ENCODE measurements around the gene PCYOX1L. TPM values are rescaled to one million over a fixed set of nuclear protein-coding genes. Genes with fewer than 3 reads are reported as not detected.

PCYOX1L gene
- total RNA-seq, 2 experiments from 2014 or later: 21.8 to 24.0 TPM

- Mint-ChIP-seq H3K4me3 (no peak overlapping the region), H3K9me3 (no peaks in the 10 kb centered on the region), H3K27me3 (no peaks in the 10 kb centered on the region), H3K36me3 (no peaks in the 10 kb centered on the region), H3K4me1 (ENCODE audit: low read depth) (peaks cover 13% of the 10 kb centered on the region), H3K27ac (no peak overlapping the region)
- intact Hi-C loops (cut with micrococcal nuclease): loop anchor here (10.0 kb wide), 1 partner anchor 384 kb away; no protein-coding TSS in a partner anchor
- ChIA-PET POLR2A (no interaction called here), CTCF (interaction anchor here (0.8 to 1.1 kb wide), 2 partner anchors 31 kb away, joined by 3 to 4 read pairs; no protein-coding TSS in a partner anchor)
- DNase-seq: no peak
Observed at GRCh38 chr5:149340920-149341319, 16.9 kb upstream of the PCYOX1L start.

- ChIA-PET POLR2A (interaction anchor here (0.6 kb wide), 1 partner anchor 177 kb away, joined by 3 read pairs; no protein-coding TSS in a partner anchor), CTCF (interaction anchor here (0.8 to 5.5 kb wide), 4 partner anchors 25 to 93 kb away, joined by 3 to 29 read pairs (median 3); no protein-coding TSS in a partner anchor)
- DNase-seq: no peak
- Mint-ChIP-seq H3K9me3 (no peaks in the 10 kb centered on the region), H3K4me3 (no peak overlapping the region), H3K27ac (no peak overlapping the region), H3K27me3 (no peaks in the 10 kb centered on the region), H3K4me1 (ENCODE audit: low read depth) (peaks cover 14% of the 10 kb centered on the region), H3K36me3 (peaks cover 5% of the 10 kb centered on the region)
- intact Hi-C loops (cut with micrococcal nuclease): loop anchor here (10.0 kb wide), 1 partner anchor 383 kb away; no protein-coding TSS in a partner anchor
Observed at GRCh38 chr5:149341876-149342275, 16.0 kb upstream of the PCYOX1L start.

- CTCF ChIA-PET: interaction anchor here (1.1 to 5.5 kb wide), 3 partner anchors 13 to 27 kb away, joined by 6 to 43 read pairs (median 29); partner anchors contain the start of gene PCYOX1L
- H3K4me1 Mint-ChIP-seq (ENCODE audit: low read depth): peaks cover 36% of the 10 kb centered on the region
- H3K9me3 Mint-ChIP-seq: no peaks in the 10 kb centered on the region
- no peaks in the 10 kb centered on the region for H3K27me3 Mint-ChIP-seq
- peak overlapping the region; percentile 66 for H3K27ac Mint-ChIP-seq
- H3K36me3 Mint-ChIP-seq: peaks cover 27% of the 10 kb centered on the region
- POLR2A ChIA-PET: interaction anchor here (1.6 to 6.9 kb wide), 3 partner anchors 8 to 205 kb away, joined by 3 to 140 read pairs (median 23); partner anchors contain the start of gene PCYOX1L
- DNase-seq: no peak
- intact Hi-C loops (cut with micrococcal nuclease): loop anchor here (2.0 to 10.0 kb wide), 3 partner anchors 27 to 657 kb away; partner anchors contain the start of genes HMGXB3 and TIGD6
- peak overlapping the region; percentile 97 for H3K4me3 Mint-ChIP-seq
Observed at GRCh38 chr5:149344151-149344550, 13.7 kb upstream of the PCYOX1L start.

GRCh38 chr5:149345147-149345891 lies 12.5 kb upstream of the PCYOX1L start, which contains the start of gene GRPEL2:
TSS of gene GRPEL2 (plus strand) at chr5:149345499. CDS start at chr5:149345540, 41 bp downstream.
- intact Hi-C loops (cut with micrococcal nuclease): loop anchor here (1.0 to 10.0 kb wide), 5 partner anchors 12 to 655 kb away; partner anchors contain the start of genes HMGXB3 and TIGD6
- Mint-ChIP-seq H3K4me1 (ENCODE audit: low read depth) (peaks cover 46% of the 10 kb centered on the region), H3K9me3 (no peaks in the 10 kb centered on the region), H3K27ac (peak within 1 kb of the TSS; percentile 93), H3K4me3 (peak within 1 kb of the TSS; percentile 97), H3K36me3 (peaks cover 38% of the 10 kb centered on the region), H3K27me3 (no peaks in the 10 kb centered on the region)
- peak; percentile 97 for DNase-seq
- CTCF ChIA-PET: interaction anchor here (0.6 to 5.5 kb wide), 10 partner anchors 12 to 220 kb away, joined by 3 to 43 read pairs (median 5); partner anchors contain the start of genes ABLIM3 and PCYOX1L
- POLR2A ChIA-PET: interaction anchor here (0.6 to 6.9 kb wide), 8 partner anchors 10 to 1065 kb away, joined by 3 to 140 read pairs (median 6); partner anchors contain the start of genes CSNK1A1 and PCYOX1L

GRCh38 chr5:149345892-149346222 lies 12.0 kb upstream of the PCYOX1L start:
- intact Hi-C loops (cut with micrococcal nuclease): loop anchor here (1.0 to 10.0 kb wide), 6 partner anchors 11 to 655 kb away; partner anchors contain the start of genes CSNK1A1, HMGXB3 and TIGD6
- Mint-ChIP-seq H3K4me1 (ENCODE audit: low read depth) (peaks cover 51% of the 10 kb centered on the region), H3K27ac (peak overlapping the region; percentile 93), H3K27me3 (no peaks in the 10 kb centered on the region), H3K4me3 (peak overlapping the region; percentile 97), H3K9me3 (no peaks in the 10 kb centered on the region), H3K36me3 (peaks cover 44% of the 10 kb centered on the region)
- ChIA-PET POLR2A (interaction anchor here (0.6 to 6.9 kb wide), 8 partner anchors 11 to 1065 kb away, joined by 3 to 140 read pairs (median 6); partner anchors contain the start of genes CSNK1A1 and PCYOX1L), CTCF (interaction anchor here (1.1 to 5.5 kb wide), 5 partner anchors 11 to 614 kb away, joined by 3 to 43 read pairs (median 11); partner anchors contain the start of gene PCYOX1L)
- DNase-seq: peak; percentile 41

- Mint-ChIP-seq H3K4me1 (ENCODE audit: low read depth) (peaks cover 73% of the 10 kb centered on the region), H3K27me3 (no peaks in the 10 kb centered on the region), H3K4me3 (peak overlapping the region; percentile 97), H3K36me3 (peaks cover 66% of the 10 kb centered on the region), H3K9me3 (no peaks in the 10 kb centered on the region), H3K27ac (peak overlapping the region; percentile 93)
- intact Hi-C loops (cut with micrococcal nuclease): loop anchor here (5.0 to 10.0 kb wide), 2 partner anchors 376 to 541 kb away; no protein-coding TSS in a partner anchor
- POLR2A ChIA-PET: interaction anchor here (6.9 kb wide), 1 partner anchor 8 kb away, joined by 140 read pairs; the partner anchor contains the start of gene PCYOX1L
- no peak for DNase-seq
- CTCF ChIA-PET: no interaction called here
Observed at GRCh38 chr5:149348518-149348917, 9.3 kb upstream of the PCYOX1L start.

GRCh38 chr5:149349382-149349781 lies 8.5 kb upstream of the PCYOX1L start:
- ChIA-PET CTCF (interaction anchor here (1.5 kb wide), 1 partner anchor 18 kb away, joined by 6 read pairs; no protein-coding TSS in a partner anchor), POLR2A (interaction anchor here (1.4 to 6.9 kb wide), 2 partner anchors 7 to 202 kb away, joined by 3 to 140 read pairs; partner anchors contain the start of genes CSNK1A1 and PCYOX1L)
- H3K4me3 Mint-ChIP-seq: no peak overlapping the region
- peaks cover 73% of the 10 kb centered on the region for H3K4me1 Mint-ChIP-seq (ENCODE audit: low read depth)
- H3K36me3 Mint-ChIP-seq: peaks cover 73% of the 10 kb centered on the region
- peak overlapping the region; percentile 93 for H3K27ac Mint-ChIP-seq
- intact Hi-C loops (cut with micrococcal nuclease): loop anchor here (5.0 to 10.0 kb wide), 2 partner anchors 375 to 542 kb away; no protein-coding TSS in a partner anchor
- no peak for DNase-seq
- H3K9me3 Mint-ChIP-seq: no peaks in the 10 kb centered on the region
- no peaks in the 10 kb centered on the region for H3K27me3 Mint-ChIP-seq

- peaks cover 83% of the 10 kb centered on the region for H3K36me3 Mint-ChIP-seq
- no peak for DNase-seq
- H3K9me3 Mint-ChIP-seq: no peaks in the 10 kb centered on the region
- intact Hi-C loops (cut with micrococcal nuclease): no loop called here
- ChIA-PET CTCF (interaction anchor here (10.5 kb wide), 1 partner anchor 17 kb away, joined by 139 read pairs; no protein-coding TSS in a partner anchor), POLR2A (no interaction called here)
- H3K27ac Mint-ChIP-seq: no peak overlapping the region
- H3K27me3 Mint-ChIP-seq: no peaks in the 10 kb centered on the region
- H3K4me3 Mint-ChIP-seq: no peak overlapping the region
- peaks cover 87% of the 10 kb centered on the region for H3K4me1 Mint-ChIP-seq (ENCODE audit: low read depth)
Observed at GRCh38 chr5:149352169-149352568, 5.7 kb upstream of the PCYOX1L start.

- ChIA-PET POLR2A (interaction anchor here (6.9 kb wide), 1 partner anchor 7 kb away, joined by 140 read pairs; the partner anchor contains the start of gene GRPEL2), CTCF (interaction anchor here (1.3 to 10.5 kb wide), 2 partner anchors 15 to 20 kb away, joined by 3 to 139 read pairs; no protein-coding TSS in a partner anchor)
- Mint-ChIP-seq H3K9me3 (no peaks in the 10 kb centered on the region), H3K27me3 (no peaks in the 10 kb centered on the region), H3K36me3 (peaks cover 68% of the 10 kb centered on the region), H3K27ac (peak overlapping the region; percentile 44), H3K4me3 (no peak overlapping the region), H3K4me1 (ENCODE audit: low read depth) (peaks cover 79% of the 10 kb centered on the region)
- intact Hi-C loops (cut with micrococcal nuclease): no loop called here
- DNase-seq: no peak
Observed at GRCh38 chr5:149353911-149354310, 3.9 kb upstream of the PCYOX1L start.

GRCh38 chr5:149355688-149356087 lies 2.2 kb upstream of the PCYOX1L start:
- CTCF ChIA-PET: interaction anchor here (1.4 to 10.5 kb wide), 3 partner anchors 10 to 42 kb away, joined by 4 to 139 read pairs (median 43); partner anchors contain the start of gene GRPEL2

GRCh38 chr5:149356391-149356790 lies 1.5 kb upstream of the PCYOX1L start:
- POLR2A ChIA-PET: interaction anchor here (0.6 to 6.9 kb wide), 6 partner anchors 9 to 549 kb away, joined by 3 to 140 read pairs (median 6); partner anchors contain the start of genes CSNK1A1 and GRPEL2

More at GRCh38 chr5:149355688-149356087, 2.2 kb upstream of the PCYOX1L start:
- POLR2A ChIA-PET: interaction anchor here (1.0 to 6.9 kb wide), 4 partner anchors 9 to 194 kb away, joined by 4 to 140 read pairs (median 6); partner anchors contain the start of gene GRPEL2
- intact Hi-C loops (cut with micrococcal nuclease): loop anchor here (2.0 to 5.0 kb wide), 2 partner anchors 973 to 1402 kb away; partner anchors contain the start of genes DCTN4 and FBXO38
- Mint-ChIP-seq H3K4me3 (peak overlapping the region; percentile 33), H3K27ac (peak overlapping the region; percentile 90), H3K9me3 (no peaks in the 10 kb centered on the region), H3K27me3 (no peaks in the 10 kb centered on the region), H3K4me1 (ENCODE audit: low read depth) (peaks cover 81% of the 10 kb centered on the region), H3K36me3 (peaks cover 55% of the 10 kb centered on the region)
- DNase-seq: peak; percentile 69

More at GRCh38 chr5:149356391-149356790, 1.5 kb upstream of the PCYOX1L start:
- Mint-ChIP-seq H3K27me3 (no peaks in the 10 kb centered on the region), H3K4me3 (peak overlapping the region; percentile 21), H3K9me3 (no peaks in the 10 kb centered on the region), H3K4me1 (ENCODE audit: low read depth) (peaks cover 76% of the 10 kb centered on the region), H3K36me3 (peaks cover 47% of the 10 kb centered on the region), H3K27ac (peak overlapping the region; percentile 90)
- DNase-seq: peak; percentile 70
- intact Hi-C loops (cut with micrococcal nuclease): loop anchor here (2.0 to 5.0 kb wide), 2 partner anchors 974 to 1401 kb away; partner anchors contain the start of genes DCTN4 and FBXO38
- CTCF ChIA-PET: interaction anchor here (0.7 to 10.5 kb wide), 6 partner anchors 11 to 1055 kb away, joined by 4 to 139 read pairs (median 11); partner anchors contain the start of genes ARHGEF37, CSNK1A1 and GRPEL2
